ENCODE results near the gene ZNF579. TPM values are rescaled to one million over a fixed set of nuclear protein-coding genes. Genes with fewer than 3 reads are reported as not detected.
A peak's percentile ranks its signal among the peaks of the same experiment; 100 is the strongest.

Gene ZNF579
- total RNA-seq, 2 donors from 2014 or later: 2.4 to 3.9 TPM

DNA sequence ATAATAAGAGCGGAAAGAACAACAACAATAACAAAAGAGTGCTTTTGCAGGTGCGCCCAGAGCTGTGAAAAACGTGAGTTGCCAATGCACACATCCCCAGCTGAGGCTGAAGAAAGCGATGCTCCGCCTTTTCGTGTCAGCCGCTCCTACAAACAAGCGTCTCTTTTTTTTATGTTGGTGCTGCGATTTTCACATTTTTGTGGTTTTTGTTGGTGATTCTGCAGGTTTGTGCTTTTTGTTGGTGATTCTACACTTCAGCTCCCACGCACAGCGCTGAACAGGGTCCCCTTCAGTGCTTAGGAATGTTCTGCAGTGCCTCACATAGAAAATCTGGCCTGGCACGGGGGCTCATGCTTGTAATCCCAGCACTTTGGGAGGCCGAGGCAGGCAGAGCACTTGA is 28.0 kb downstream of the ZNF579 start:
- DNase-seq (ENCODE audit: low spot score): no peak
- Histone ChIP-seq H3K4me1 (ENCODE audit: control insufficient read depth in 1 of 2, low read depth in 2 of 2) (peaks cover 12 to 22% of the 10 kb centered on the region in 2 donors), H3K9me3 (no peaks in the 10 kb centered on the region), H3K36me3 (no peaks in the 10 kb centered on the region), H3K4me3 (no peak overlapping the region), H3K27me3 (replicated peaks; ENCODE audit: insufficient read depth) (no peaks in the 10 kb centered on the region), H3K27ac (no peak overlapping the region)
- TF ChIP-seq, protein P1, sequence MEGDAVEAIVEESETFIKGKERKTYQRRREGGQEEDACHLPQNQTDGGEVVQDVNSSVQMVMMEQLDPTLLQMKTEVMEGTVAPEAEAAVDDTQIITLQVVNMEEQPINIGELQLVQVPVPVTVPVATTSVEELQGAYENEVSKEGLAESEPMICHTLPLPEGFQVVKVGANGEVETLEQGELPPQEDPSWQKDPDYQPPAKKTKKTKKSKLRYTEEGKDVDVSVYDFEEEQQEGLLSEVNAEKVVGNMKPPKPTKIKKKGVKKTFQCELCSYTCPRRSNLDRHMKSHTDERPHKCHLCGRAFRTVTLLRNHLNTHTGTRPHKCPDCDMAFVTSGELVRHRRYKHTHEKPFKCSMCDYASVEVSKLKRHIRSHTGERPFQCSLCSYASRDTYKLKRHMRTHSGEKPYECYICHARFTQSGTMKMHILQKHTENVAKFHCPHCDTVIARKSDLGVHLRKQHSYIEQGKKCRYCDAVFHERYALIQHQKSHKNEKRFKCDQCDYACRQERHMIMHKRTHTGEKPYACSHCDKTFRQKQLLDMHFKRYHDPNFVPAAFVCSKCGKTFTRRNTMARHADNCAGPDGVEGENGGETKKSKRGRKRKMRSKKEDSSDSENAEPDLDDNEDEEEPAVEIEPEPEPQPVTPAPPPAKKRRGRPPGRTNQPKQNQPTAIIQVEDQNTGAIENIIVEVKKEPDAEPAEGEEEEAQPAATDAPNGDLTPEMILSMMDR (IDR thresholded peaks at IDR 0.05): no peak
- ATAC-seq (ENCODE audit: insufficient number of reproducible peaks, low FRiP score, low read depth): no peak

DNA sequence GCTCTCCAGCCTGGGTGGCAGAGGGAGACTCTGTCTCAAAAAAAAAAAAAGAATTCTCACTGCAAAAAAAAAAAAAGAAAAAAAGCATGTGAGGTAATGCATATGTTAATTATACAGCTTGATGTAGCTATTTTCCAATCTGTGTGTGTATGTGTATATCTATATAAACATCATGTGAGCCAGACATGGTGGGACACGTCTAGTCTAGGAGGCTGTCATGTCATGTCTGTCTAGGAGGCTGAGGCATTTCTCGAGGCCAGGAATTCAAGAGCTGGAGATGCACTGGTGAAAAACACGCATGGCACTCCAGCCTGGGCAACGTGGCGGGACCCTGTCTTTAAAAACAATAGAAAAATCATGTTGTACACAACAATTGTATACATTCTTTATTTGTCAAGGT is 28.4 kb downstream of the ZNF579 start:
- Histone ChIP-seq H3K36me3 (no peaks in the 10 kb centered on the region), H3K9me3 (no peaks in the 10 kb centered on the region), H3K27me3 (replicated peaks; ENCODE audit: insufficient read depth) (no peaks in the 10 kb centered on the region), H3K4me3 (no peak overlapping the region), H3K27ac (no peak overlapping the region), H3K4me1 (ENCODE audit: control insufficient read depth in 1 of 2, low read depth in 2 of 2) (peaks cover 14 to 26% of the 10 kb centered on the region in 2 donors)
- no peak for ATAC-seq (ENCODE audit: insufficient number of reproducible peaks, low FRiP score, low read depth)
- TF ChIP-seq, protein P1 (IDR thresholded peaks at IDR 0.05): no peak
- DNase-seq (ENCODE audit: low spot score): no peak

DNA sequence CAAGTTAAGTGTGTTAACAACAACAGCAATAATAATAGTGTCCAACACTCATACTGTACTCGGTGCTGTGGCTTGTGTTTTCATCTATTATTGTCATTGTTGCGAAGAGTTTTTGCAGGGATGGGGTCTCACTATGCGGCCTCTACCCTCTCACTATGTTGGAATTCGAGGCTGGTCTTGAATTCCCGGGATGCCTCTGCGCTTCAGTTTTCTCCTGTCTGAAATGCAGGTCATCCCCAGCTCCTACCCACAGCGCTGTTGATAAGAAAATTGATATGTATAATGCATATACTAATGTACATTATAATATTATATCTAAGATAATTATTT is 30.4 kb downstream of the ZNF579 start:
- no peaks in the 10 kb centered on the region for H3K36me3 ChIP-seq
- no peaks in the 10 kb centered on the region for H3K9me3 ChIP-seq
- TF ChIP-seq, protein P1 (IDR thresholded peaks at IDR 0.05): no peak
- no peaks in the 10 kb centered on the region for H3K27me3 ChIP-seq (replicated peaks; ENCODE audit: insufficient read depth)
- H3K4me1 ChIP-seq (ENCODE audit: control insufficient read depth in 1 of 2, low read depth in 2 of 2): peaks cover 22 to 40% of the 10 kb centered on the region in 2 donors
- ATAC-seq (ENCODE audit: insufficient number of reproducible peaks, low FRiP score, low read depth): no peak
- no peak overlapping the region for H3K4me3 ChIP-seq
- H3K27ac ChIP-seq: no peak overlapping the region
- no peak for DNase-seq (ENCODE audit: low spot score)

DNA sequence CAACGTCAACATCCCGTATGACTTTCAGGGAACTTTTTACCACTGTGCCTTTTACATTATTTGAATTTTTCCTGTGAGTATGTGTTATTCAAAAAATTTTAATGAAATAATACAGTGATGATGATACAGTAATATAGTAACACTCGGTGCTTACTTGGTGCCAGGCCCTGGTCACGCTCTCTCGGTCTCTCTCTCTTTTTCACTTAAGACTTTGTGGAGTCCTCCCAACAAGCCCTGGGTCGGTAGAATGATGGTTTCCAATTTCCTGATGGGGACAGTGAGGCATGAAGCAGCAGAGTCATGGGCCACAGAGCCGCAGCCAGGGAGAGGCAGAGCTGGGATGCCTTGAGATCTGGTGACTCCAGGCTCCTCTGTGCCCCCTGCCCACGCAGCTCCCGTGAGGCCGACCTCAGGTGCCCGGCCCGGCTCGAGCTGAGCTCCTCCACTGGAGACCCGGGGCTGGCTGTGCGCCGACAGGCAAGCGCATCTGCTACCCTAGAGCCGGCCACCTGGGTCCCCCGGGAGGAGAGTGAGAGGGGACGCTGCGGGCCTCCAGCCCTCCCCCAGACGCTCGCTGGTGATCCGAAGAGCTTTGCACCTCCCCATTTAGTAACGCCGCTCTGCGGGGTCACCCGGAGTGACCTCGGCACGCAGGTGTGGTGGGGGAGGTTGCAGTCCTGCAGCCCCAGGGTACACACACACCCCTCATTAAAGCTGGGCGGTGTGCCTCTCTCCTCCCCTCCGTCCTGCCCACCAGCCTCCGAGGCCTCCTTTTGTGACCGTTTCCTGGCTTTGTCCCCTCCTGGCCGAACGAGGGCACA is 30.9 kb downstream of the ZNF579 start:
- peak; percentile 0 for ATAC-seq (ENCODE audit: insufficient number of reproducible peaks, low FRiP score, low read depth)
- Histone ChIP-seq H3K4me3 (peak overlapping the region; percentile 53), H3K27ac (peak overlapping the region in 1 of 2 donors; percentile 70), H3K9me3 (no peaks in the 10 kb centered on the region), H3K27me3 (replicated peaks; ENCODE audit: insufficient read depth) (no peaks in the 10 kb centered on the region), H3K4me1 (ENCODE audit: control insufficient read depth in 1 of 2, low read depth in 2 of 2) (peaks cover 22 to 40% of the 10 kb centered on the region in 2 donors), H3K36me3 (no peaks in the 10 kb centered on the region)
- TF ChIP-seq, protein P1 (IDR thresholded peaks at IDR 0.05): no peak
- DNase-seq (ENCODE audit: low spot score): no peak

DNA sequence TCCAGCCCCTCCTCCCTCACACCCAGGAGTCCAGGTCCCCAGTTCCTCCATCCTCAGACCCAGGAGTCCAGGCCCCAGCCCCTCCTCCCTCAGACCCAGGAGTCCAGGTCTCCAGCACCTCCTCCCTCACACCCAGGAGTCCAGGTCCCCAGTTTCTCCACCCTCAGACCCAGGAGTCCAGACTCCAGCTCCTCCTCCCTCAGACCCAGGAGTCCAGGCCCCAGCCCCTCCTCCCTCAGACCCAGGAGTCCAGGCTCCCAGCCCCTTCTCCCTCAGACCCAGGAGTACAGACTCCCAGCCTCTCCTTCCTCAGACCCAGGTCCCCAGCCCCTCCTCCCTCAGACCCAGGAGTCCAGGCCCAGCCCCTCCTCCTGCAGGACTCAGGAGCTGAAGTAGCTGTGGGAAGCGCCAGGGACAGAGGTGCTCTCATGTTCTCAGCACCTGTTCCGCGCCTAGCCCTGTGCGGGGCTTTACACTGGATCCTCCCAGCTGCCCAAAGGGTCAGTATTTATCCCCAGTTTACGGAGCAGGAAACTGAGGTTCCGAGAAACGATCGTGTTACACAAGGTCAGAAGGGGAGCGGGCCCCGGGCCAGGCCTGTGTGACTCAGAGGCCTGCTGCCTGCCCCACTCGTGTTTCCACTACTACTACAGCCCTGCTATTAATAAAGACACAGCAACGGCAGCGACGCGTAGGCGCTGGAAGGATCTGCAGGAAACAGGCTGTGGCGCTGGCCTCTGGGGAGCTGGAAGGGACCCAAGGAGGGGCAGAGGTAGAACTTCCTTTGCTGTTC is 33.6 kb downstream of the ZNF579 start:
- peak; percentile 68 for DNase-seq (ENCODE audit: low spot score)
- Histone ChIP-seq H3K36me3 (no peaks in the 10 kb centered on the region), H3K4me3 (peak overlapping the region; percentile 45), H3K27me3 (replicated peaks; ENCODE audit: insufficient read depth) (no peaks in the 10 kb centered on the region), H3K9me3 (no peaks in the 10 kb centered on the region), H3K4me1 (ENCODE audit: control insufficient read depth in 1 of 2, low read depth in 2 of 2) (peaks cover 22 to 40% of the 10 kb centered on the region in 2 donors), H3K27ac (peak overlapping the region in 1 of 2 donors; percentile 72)
- TF ChIP-seq, protein P1 (IDR thresholded peaks at IDR 0.05): no peak
- ATAC-seq (ENCODE audit: insufficient number of reproducible peaks, low FRiP score, low read depth): peak; percentile 87
